ENCODE results near the gene CFAP251. TPM values are rescaled to one million over a fixed set of nuclear protein-coding genes. Genes with fewer than 3 reads are reported as not detected.
"Not testable (repeated sequence)": the region's sequence is repeated elsewhere in the genome, so short reads cannot be mapped to it uniquely, and the experiment has no call there.

The CFAP251 gene
- total RNA-seq, 4 donors from 2014 or later = 0.67 to 1.1 (median 0.95) TPM; not detected in 1

DNA sequence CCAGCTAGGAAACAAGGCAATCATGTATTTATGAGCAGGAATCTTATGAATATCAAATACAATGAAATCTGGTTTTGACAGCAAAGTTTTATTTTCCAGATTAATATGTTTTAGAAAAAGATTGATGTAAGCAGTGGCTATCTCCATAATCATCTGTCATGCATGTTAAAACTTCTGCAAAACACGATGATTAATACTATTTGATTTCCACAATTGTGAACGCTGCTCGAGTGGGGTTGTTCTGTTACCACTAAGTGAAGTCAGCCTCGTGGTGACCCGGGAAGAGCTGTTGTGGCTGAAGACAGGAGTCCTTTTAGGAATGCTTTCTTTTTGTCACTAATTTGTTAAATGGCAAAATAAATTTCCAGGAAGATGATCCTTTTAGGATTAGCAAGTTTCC lies 9.4 kb downstream of the CFAP251 start:
- Histone ChIP-seq H3K27me3 (no peaks in the 10 kb centered on the region), H3K36me3 (no peaks in the 10 kb centered on the region), H3K4me3 (no peak overlapping the region), H3K4me1 (no peaks in the 10 kb centered on the region), H3K9me3 (no peaks in the 10 kb centered on the region), H3K27ac (no peak overlapping the region)
- no peak for DNase-seq
- TF ChIP-seq, protein P1, sequence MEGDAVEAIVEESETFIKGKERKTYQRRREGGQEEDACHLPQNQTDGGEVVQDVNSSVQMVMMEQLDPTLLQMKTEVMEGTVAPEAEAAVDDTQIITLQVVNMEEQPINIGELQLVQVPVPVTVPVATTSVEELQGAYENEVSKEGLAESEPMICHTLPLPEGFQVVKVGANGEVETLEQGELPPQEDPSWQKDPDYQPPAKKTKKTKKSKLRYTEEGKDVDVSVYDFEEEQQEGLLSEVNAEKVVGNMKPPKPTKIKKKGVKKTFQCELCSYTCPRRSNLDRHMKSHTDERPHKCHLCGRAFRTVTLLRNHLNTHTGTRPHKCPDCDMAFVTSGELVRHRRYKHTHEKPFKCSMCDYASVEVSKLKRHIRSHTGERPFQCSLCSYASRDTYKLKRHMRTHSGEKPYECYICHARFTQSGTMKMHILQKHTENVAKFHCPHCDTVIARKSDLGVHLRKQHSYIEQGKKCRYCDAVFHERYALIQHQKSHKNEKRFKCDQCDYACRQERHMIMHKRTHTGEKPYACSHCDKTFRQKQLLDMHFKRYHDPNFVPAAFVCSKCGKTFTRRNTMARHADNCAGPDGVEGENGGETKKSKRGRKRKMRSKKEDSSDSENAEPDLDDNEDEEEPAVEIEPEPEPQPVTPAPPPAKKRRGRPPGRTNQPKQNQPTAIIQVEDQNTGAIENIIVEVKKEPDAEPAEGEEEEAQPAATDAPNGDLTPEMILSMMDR (IDR thresholded peaks at IDR 0.05) = no peak
- TF ChIP-seq POLR2A (IDR thresholded peaks at IDR 0.05) = no peak

DNA sequence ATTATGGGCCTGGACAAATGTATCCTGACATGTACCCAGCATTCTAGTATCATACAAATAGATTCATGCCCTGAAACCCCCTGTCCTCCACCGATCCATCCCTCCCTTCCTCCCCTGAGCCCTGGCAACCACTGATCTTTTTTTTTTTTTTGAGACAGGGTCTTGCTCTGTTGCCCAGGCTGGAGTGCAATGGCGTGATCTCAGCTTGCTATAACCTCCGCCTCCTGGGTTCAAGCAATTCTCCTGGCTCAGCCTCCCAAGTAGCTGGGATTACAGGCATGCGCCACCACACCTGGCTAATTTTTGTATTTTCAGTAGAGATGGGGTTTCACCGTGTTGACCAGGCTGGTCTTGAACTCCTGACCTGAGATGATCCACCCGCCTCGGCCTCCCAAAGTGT lies 11.2 kb downstream of the CFAP251 start:
- not testable (repeated sequence) for H3K4me3 ChIP-seq, H3K36me3 ChIP-seq, H3K27me3 ChIP-seq, H3K4me1 ChIP-seq, H3K9me3 ChIP-seq, DNase-seq, H3K27ac ChIP-seq

DNA sequence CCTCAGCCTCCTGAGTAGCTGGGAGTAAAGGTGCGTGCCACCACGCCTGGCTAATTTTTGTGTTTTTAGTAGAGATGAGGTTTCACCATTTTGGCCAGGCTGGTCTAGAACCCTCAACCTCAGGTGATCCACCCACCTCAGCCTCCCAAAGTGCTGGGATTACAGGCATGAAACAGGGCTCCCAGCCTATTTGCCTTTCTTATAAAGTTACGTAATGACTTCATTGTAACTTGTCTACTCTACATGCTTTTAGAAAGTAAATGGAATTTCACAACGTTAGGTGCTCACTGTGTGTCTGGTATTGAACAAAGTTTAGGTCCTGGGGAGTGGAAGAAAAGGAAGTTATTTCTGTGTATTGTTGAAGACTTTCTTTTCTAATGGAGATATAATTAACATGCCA lies 12.5 kb downstream of the CFAP251 start:
- Histone ChIP-seq H3K9me3 (no peaks in the 10 kb centered on the region), H3K36me3 (no peaks in the 10 kb centered on the region), H3K4me1 (no peaks in the 10 kb centered on the region), H3K4me3 (no peak overlapping the region), H3K27me3 (no peaks in the 10 kb centered on the region), H3K27ac (no peak overlapping the region)
- TF ChIP-seq POLR2A (IDR thresholded peaks at IDR 0.05) = no peak
- TF ChIP-seq, protein P1 (IDR thresholded peaks at IDR 0.05) = no peak
- DNase-seq = no peak

DNA sequence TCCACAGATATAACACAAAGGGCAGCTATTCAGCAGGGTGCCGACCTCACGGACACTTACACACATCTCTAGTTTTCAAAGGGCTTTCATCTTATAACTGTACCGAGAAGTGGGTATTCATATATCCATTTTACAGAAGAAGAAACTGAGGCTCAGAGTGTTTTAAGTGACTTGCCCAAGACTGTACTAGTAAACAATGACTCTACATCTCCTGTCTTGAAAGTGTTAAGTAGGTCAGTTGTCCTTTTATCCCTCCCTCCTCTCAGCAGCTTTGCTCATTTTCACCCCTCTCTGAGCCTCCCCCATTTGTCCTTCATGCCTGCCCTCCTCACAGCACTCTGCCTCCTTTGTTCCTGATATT lies 13.8 kb downstream of the CFAP251 start:
- no peak overlapping the region for H3K27ac ChIP-seq
- H3K4me1 ChIP-seq = no peaks in the 10 kb centered on the region

DNA sequence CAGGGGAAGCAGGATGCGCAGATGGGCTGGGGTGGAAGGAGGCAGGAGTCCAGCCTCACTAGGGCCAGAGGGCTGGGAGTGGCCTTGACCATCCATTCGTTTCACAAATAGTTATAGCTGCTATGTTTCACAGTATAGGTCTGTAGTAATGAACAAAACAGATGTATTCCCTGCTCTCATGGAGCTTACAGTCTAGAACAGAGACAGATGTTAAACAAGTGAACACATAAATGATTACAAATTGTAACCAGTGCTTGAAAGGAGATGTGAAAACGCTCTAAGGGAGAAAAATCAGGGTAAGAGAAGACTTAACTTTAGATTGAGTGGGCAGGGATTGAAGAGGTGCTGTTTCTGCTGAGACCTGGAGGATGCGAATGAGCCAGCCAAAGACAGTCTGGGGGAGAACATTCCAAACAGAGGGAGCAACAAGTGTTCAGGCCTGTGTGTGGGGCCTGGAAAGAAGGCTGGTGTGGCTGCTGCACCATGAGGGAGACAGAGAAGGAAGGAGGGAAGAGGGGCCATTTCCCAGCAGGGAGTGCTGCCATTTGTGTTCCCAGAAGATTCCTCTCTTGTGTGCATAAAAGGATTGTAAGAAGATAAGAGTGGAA lies 14.6 kb downstream of the CFAP251 start:
- no peaks in the 10 kb centered on the region for H3K4me1 ChIP-seq
- H3K9me3 ChIP-seq = no peaks in the 10 kb centered on the region
- TF ChIP-seq POLR2A (IDR thresholded peaks at IDR 0.05) = no peak
- TF ChIP-seq, protein P1 (IDR thresholded peaks at IDR 0.05) = no peak
- DNase-seq = no peak
- no peaks in the 10 kb centered on the region for H3K27me3 ChIP-seq
- no peaks in the 10 kb centered on the region for H3K36me3 ChIP-seq
- H3K27ac ChIP-seq = no peak overlapping the region
- H3K4me3 ChIP-seq = no peak overlapping the region

More for the DNA sequence above, 13.8 kb downstream of the CFAP251 start:
- Histone ChIP-seq H3K4me3 (no peak overlapping the region), H3K9me3 (no peaks in the 10 kb centered on the region), H3K36me3 (no peaks in the 10 kb centered on the region), H3K27me3 (no peaks in the 10 kb centered on the region)
- no peak for TF ChIP-seq POLR2A (IDR thresholded peaks at IDR 0.05)
- TF ChIP-seq, protein P1 (IDR thresholded peaks at IDR 0.05) = no peak
- DNase-seq = no peak

GRCh38 chr12:121933522-121934308 lies 15.3 kb downstream of the CFAP251 start:
- TF ChIP-seq, protein P1 (IDR thresholded peaks at IDR 0.05) = no peak
- TF ChIP-seq POLR2A (IDR thresholded peaks at IDR 0.05) = no peak
- DNase-seq = no peak
- no peak overlapping the region for H3K27ac ChIP-seq

More at GRCh38 chr12:121933522-121934308, 15.3 kb downstream of the CFAP251 start:
- no peaks in the 10 kb centered on the region for H3K4me1 ChIP-seq
- H3K36me3 ChIP-seq = no peaks in the 10 kb centered on the region
- no peaks in the 10 kb centered on the region for H3K9me3 ChIP-seq
- no peak overlapping the region for H3K4me3 ChIP-seq
- H3K27me3 ChIP-seq = no peaks in the 10 kb centered on the region
